Lung (tissue), 16 donors: ENCODE data around the gene GLIS2. TPM values are rescaled to one million over a fixed set of nuclear protein-coding genes. Genes with fewer than 3 reads are reported as not detected.
A peak's percentile ranks its signal among the peaks of the same experiment; 100 is the strongest.

Experiments
- ATAC-seq: fragments of 200-7000 bp; cut with Tn5 transposase; one replicate; pipeline ENCODE4 v1.9.1; 2020; ENCODE audit warnings: moderate number of reproducible peaks; ENCODE audit not compliant: insufficient read depth, low FRiP score
- DNase-seq, 3 donors: peaks; one replicate each; pipeline ENCODE4 v3.0.0-alpha.2; 2013 to 2017
- H3K27ac ChIP-seq, 2 donors: one replicate each; pipeline ENCODE4 v1.5.1; 2013; ENCODE audit warnings: mild to moderate bottlenecking in 2 of 2, moderate library complexity in 2 of 2, control low read depth in 1 of 2, inconsistent platforms in 1 of 2, low read depth in 1 of 2, low read length in 1 of 2
- H3K27me3 ChIP-seq, 3 donors: one replicate each; pipeline ENCODE4 v1.5.1; 2013; ENCODE audit warnings: low read length in 2 of 3; ENCODE audit not compliant: control insufficient read depth in 3 of 3, insufficient read depth in 3 of 3
- H3K36me3 ChIP-seq, 4 donors: one replicate each; pipeline ENCODE4 v1.5.1; 2013; ENCODE audit warnings: low read length in 4 of 4, mild to moderate bottlenecking in 1 of 4, moderate library complexity in 1 of 4; ENCODE audit not compliant: control insufficient read depth in 4 of 4, insufficient read depth in 4 of 4
- H3K4me1 ChIP-seq, 5 donors: one replicate each; pipeline ENCODE4 v1.5.1; 2013; ENCODE audit warnings: low read length in 5 of 5, mild to moderate bottlenecking in 2 of 5, moderate library complexity in 1 of 5; ENCODE audit not compliant: control insufficient read depth in 5 of 5, insufficient read depth in 5 of 5
- H3K4me3 ChIP-seq: one replicate; pipeline ENCODE4 v1.5.1; 2013; ENCODE audit warnings: mild to moderate bottlenecking, control low read depth, moderate library complexity
- H3K9ac ChIP-seq, 2 donors: one replicate each; pipeline ENCODE4 v1.5.1; 2013; ENCODE audit warnings: low read length in 2 of 2, control low read depth in 1 of 2; ENCODE audit not compliant: insufficient read depth in 1 of 2
- H3K9me3 ChIP-seq, 4 donors: one replicate each; pipeline ENCODE4 v1.5.1; 2013; ENCODE audit warnings: low read length in 3 of 4, mild to moderate bottlenecking in 1 of 4, moderate library complexity in 1 of 4; ENCODE audit not compliant: control insufficient read depth in 4 of 4, insufficient read depth in 3 of 4
- CTCF ChIP-seq: IDR thresholded peaks from 2 replicates; pipeline ENCODE4 v1.5.1; 2012; ENCODE audit warnings: mild to moderate bottlenecking; ENCODE audit errors: control extremely low read depth, extremely low read depth
- WGBS, 2 donors: extraction: QIAGEN DNeasy Blood & Tissue Kit; methylation state at CpG; one replicate each; pipeline ENCODE4 v1.1.7; 2013; 5-methylcytosine and 5-hydroxymethylcytosine counted together
- long read RNA-seq, 5 donors: transcript quantifications; one replicate each; lab custom pipeline, GENCODE V29; 2026
- polyA plus RNA-seq, 2 donors: library from polyadenylated mRNA; stranded (reverse); fragments of 200-250 nt; gene quantifications; one replicate each; pipeline ENCODE4 v1.2.1, GENCODE V29; 2013
- total RNA-seq, 2 donors: library from RNA; depleted of rRNA in 1 of 2; stranded (reverse); fragments of >200 nt in 1 of 2; gene quantifications; one replicate each; pipeline ENCODE4 v1.2.1, GENCODE V29; 2014 to 2021
- donor health status: control.
- donor health status: control.
- donor health status: Bipolar disorder and iron deficiency.
- donor health status: healthy.
- donor health status: DM: yes; HTN: yes; CAD: no.

Gene GLIS2
- total RNA-seq, result 10 to 100 TPM in 1 of 2 donors, 1 to 10 TPM in 1; 8.8 to 25.5 TPM
- polyA plus RNA-seq, result 10 to 100 TPM; 14.8 to 15.1 TPM
- long read RNA-seq, donor 1, partial matches to known transcripts, result 21 of 23 reads
- long read RNA-seq, donor 1, other reads (novel, unspliced or antisense), result 0 of 23 reads
- long read RNA-seq, donor 2, result 0 reads
- long read RNA-seq, donor 3, partial matches to known transcripts, result 11 of 38 reads
- long read RNA-seq, donor 3, other reads (novel, unspliced or antisense), result 26 of 38 reads
- long read RNA-seq, donor 4, result 0 reads
- long read RNA-seq, donor 5, partial matches to known transcripts, result 45 of 81 reads
- long read RNA-seq, donor 5, other reads (novel, unspliced or antisense), result 34 of 81 reads

DNA sequence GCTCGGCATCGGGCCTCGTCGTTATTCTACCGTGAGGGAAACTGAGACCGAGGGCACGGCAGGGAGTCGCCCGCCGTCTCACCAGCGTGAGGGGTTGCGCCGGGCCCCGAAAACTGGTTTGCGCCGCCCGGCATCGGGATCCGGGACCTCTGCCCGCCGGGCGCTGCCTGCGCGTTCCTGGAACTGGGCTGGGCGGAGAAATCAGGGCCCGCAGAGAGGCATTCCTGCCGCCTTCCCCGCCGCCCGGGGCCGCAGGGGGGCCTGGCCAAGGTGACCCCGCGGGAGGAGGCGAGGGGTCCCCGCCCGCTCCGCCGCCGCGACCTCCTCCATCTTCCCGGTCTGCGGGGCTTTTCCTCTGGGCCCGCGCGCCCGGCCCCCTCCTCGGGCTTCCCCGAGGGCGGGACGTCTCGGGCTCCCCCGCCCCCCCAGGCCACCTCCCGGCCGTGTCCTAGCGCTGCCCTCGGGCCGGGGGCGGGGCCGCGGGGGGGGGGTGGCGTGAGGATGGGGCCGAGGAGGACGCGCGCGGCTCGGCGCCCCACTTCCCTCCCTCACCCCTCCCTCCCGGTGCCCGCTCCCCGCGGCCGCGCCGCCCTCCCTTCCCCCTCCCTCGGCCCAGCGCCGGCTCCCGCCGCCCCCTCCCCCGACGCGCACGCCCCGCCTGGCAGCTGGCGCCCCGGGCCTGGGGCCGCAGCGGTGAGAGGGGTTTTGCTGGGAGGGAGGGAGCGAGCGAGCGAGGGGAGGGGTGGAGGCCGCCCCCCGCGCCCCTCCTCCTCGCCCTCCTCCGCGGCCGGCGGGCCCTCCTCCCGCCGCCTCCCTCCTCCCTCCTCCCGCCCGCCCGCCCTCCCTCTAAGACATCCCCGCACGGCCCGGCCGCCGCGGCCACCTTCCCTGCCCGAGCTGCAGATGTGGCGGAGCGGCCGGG, at the start of gene GLIS2:
Gene GLIS2, plus strand, starts transcription at position 882 of the 922 bp plus-strand sequence. CDS start 16,214 bp downstream, outside the sequence.
- Histone ChIP-seq H3K27ac (peak within 1 kb of the TSS; percentile 79 to 94), H3K4me3 (peak within 1 kb of the TSS; percentile 78), H3K4me1 (peaks cover 6 to 45% (median 37%) of the 10 kb centered on the region in 5 donors), H3K27me3 (no peaks in the 10 kb centered on the region), H3K9ac (peak within 1 kb of the TSS in 1 of 2 donors; percentile 2), H3K36me3 (no peaks in the 10 kb centered on the region), H3K9me3 (no peaks in the 10 kb centered on the region)
- peak; percentile 81 for ATAC-seq
- peak; percentile 92 to 97 (median 94) for DNase-seq
- TF ChIP-seq CTCF, result no peak
- WGBS, 2 donors, result 0 to 1% methylated on average over 45 to 94 of the region's 115 CpGs

- WGBS, 2 donors, result 93 to 95% methylated on average over 6 of the region's 6 CpGs
- H3K4me3 ChIP-seq, result no peak overlapping the region
- ATAC-seq, result no peak
Observed at GRCh38 chr16:4266372-4266771, 49.5 kb upstream of the GLIS2 start.

DNA sequence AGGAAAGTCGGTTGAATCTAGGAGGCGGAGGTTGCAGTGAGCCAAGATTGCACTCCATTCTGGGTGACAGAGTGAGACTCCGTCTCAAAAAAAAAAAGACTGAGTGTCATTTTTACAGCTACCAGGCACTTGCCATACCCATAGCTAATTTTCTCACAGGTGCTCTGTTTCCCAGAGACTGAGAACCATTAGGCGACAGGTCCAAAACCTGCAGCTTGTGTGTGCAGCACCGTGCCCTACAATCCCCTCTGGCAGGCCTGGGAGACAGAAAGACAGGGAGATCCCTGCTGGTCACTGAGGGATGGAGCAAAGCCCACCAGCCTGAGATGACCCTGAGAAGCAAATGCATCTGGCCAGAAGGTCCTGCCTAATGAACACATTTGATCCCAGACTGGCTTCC, 45.8 kb upstream of the GLIS2 start:
- 90 to 95% methylated on average over 5 of the region's 5 CpGs for WGBS, 2 donors
- H3K4me3 ChIP-seq, result no peak overlapping the region
- H3K27ac ChIP-seq, result no peak overlapping the region
- no peak overlapping the region for H3K9ac ChIP-seq
- no peak for DNase-seq
- no peaks in the 10 kb centered on the region for H3K9me3 ChIP-seq
- no peaks in the 10 kb centered on the region for H3K27me3 ChIP-seq
- peaks cover 0 to 17% (median 0%) of the 10 kb centered on the region in 5 donors for H3K4me1 ChIP-seq
- no peak for ATAC-seq
- TF ChIP-seq CTCF, result no peak
- no peaks in the 10 kb centered on the region for H3K36me3 ChIP-seq

More at GRCh38 chr16:4266372-4266771, 49.5 kb upstream of the GLIS2 start:
- Histone ChIP-seq H3K9ac (no peak overlapping the region), H3K36me3 (peaks cover 0 to 13% (median 8%) of the 10 kb centered on the region in 4 donors), H3K27ac (no peak overlapping the region), H3K27me3 (no peaks in the 10 kb centered on the region), H3K9me3 (peaks cover 0 to 2% (median 0%) of the 10 kb centered on the region in 4 donors), H3K4me1 (peaks cover 0 to 30% (median 5%) of the 10 kb centered on the region in 5 donors)
- TF ChIP-seq CTCF, result no peak
- no peak for DNase-seq
